Activated naive CD4-positive, alpha-beta T cell treated with anti-CD3 and anti-CD28 coated beads for 36 hours (primary cell): Measurements from ENCODE around the gene UBE2N. TPM values are rescaled to one million over a fixed set of nuclear protein-coding genes. Genes with fewer than 3 reads are reported as not detected.

Experiments used
- CTCF ChIA-PET: fragments of 350-600 bp; sonication (Branson Sonifier 250); formaldehyde crosslinking; loops from one replicate; lab custom pipeline; 2021; ENCODE audit warnings: antibody characterized with exemption; lab: Charles Lee
- DNase-seq: peaks from one replicate; pipeline ENCODE4 v3.0.0-alpha.2; 2020
- H3K27ac Mint-ChIP-seq: one replicate; pipeline ENCODE4 v1.8.0; 2021; ENCODE audit warnings: mild to moderate bottlenecking, mixed read lengths
- H3K27me3 Mint-ChIP-seq: one replicate; pipeline ENCODE4 v1.8.0; 2021; ENCODE audit warnings: low read depth, mixed read lengths
- H3K36me3 Mint-ChIP-seq: one replicate; pipeline ENCODE4 v1.8.0; 2021; ENCODE audit warnings: low read depth, mixed read lengths
- H3K4me1 Mint-ChIP-seq: one replicate; pipeline ENCODE4 v1.8.0; 2021; ENCODE audit warnings: low read depth, mixed read lengths
- H3K4me3 Mint-ChIP-seq: one replicate; pipeline ENCODE4 v1.8.0; 2021; ENCODE audit warnings: mild to moderate bottlenecking, moderate library complexity, mixed read lengths
- H3K9me3 Mint-ChIP-seq: one replicate; pipeline ENCODE4 v1.8.0; 2021; ENCODE audit warnings: mixed read lengths
- intact Hi-C: fragments of 100-400 bp; cut with micrococcal nuclease; formaldehyde crosslinking; loops from one replicate; pipeline ENCODE4 v1.15.1; 2023
- total RNA-seq, 2 experiments: library from RNA; stranded (reverse); gene quantifications; one replicate each; pipeline ENCODE4 v1.2.3, GENCODE V29; 2021

Gene UBE2N
- total RNA-seq, 2 experiments from 2014 or later: 143 TPM

DNA sequence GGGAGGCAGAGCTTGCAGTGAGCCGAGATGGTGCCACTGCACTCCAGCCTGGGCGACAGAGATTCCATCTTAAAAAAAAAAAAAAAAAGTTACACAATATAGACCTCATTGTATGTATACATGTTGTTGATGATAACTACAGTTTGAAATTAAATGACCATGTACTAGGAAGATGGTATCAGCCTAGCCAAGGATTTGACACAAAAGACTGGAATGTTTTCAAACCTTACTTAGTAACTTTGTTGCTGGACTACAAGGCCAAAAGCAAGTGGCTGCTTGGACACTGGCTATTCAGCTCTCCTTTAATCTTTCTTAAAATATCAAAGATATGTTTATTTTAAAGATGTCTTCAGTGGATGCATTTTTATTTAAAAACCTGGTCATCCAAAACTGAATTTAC is 82.9 kb downstream of the UBE2N start:
- Mint-ChIP-seq H3K36me3 (no peaks in the 10 kb centered on the region), H3K27ac (no peak overlapping the region), H3K4me1 (peaks cover 5% of the 10 kb centered on the region), H3K4me3 (no peak overlapping the region), H3K9me3 (no peaks in the 10 kb centered on the region), H3K27me3 (no peaks in the 10 kb centered on the region)
- CTCF ChIA-PET: no interaction called here
- DNase-seq: no peak
- intact Hi-C loops: no loop called here

DNA sequence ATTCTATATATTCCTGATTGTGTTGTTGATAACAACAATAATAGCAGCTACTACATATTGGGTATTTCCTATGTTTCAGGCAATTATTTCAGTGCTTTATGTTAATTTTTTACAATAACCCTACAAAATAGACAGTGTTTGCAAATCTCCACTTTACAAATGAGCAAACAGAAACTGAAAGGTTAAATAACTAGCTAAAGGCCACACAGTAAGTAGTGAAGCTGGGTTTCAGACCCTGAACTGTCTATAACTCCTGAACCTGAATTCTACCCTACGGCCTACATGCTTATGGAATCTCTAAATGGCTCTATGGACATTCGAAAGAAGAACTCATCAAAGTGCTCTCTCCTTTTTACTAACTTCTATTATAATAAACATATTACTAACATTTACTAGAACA is 83.7 kb downstream of the UBE2N start:
- Mint-ChIP-seq H3K27me3 (no peaks in the 10 kb centered on the region), H3K4me3 (no peak overlapping the region), H3K36me3 (no peaks in the 10 kb centered on the region), H3K27ac (no peak overlapping the region), H3K9me3 (no peaks in the 10 kb centered on the region), H3K4me1 (peaks cover under 1% of the 10 kb centered on the region)
- DNase-seq: no peak
- intact Hi-C loops: no loop called here
- CTCF ChIA-PET: interaction anchor here (1.2 to 1.5 kb wide), 2 partner anchors 39 to 61 kb away, joined by 3 read pairs; no protein-coding TSS in a partner anchor

DNA sequence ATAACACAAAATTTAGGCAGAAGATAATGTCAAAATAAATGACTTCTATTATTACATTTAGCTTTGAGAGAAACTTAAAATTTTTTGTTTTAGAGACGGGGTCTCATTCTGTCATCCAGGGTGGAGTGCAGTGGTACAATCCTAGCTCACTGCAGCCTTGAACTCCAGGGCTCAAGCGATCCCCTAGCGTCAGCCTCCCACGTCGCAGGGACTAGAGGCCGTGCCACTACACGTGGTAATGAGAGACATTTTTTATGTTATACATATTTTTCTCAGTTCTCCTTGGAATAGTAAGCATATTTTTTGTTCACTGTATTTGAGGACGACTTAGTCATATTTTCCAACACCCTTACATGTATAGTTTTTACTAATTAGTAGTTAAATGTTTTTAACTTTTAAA is 85.5 kb downstream of the UBE2N start:
- Mint-ChIP-seq H3K36me3 (no peaks in the 10 kb centered on the region), H3K4me1 (no peaks in the 10 kb centered on the region), H3K9me3 (no peaks in the 10 kb centered on the region), H3K27me3 (no peaks in the 10 kb centered on the region), H3K27ac (no peak overlapping the region), H3K4me3 (no peak overlapping the region)
- no peak for DNase-seq
- intact Hi-C loops: no loop called here
- CTCF ChIA-PET: interaction anchor here (0.8 kb wide), 1 partner anchor 27 kb away, joined by 4 read pairs; no protein-coding TSS in a partner anchor

Other genes starting within 250 kb of the UBE2N start
- 10 to 100 TPM; 52.2 to 53.1 TPM for gene NUDT4, start 64.0 kb downstream of the UBE2N start, total RNA-seq
- 10 to 100 TPM; 93.8 to 95.8 TPM for gene MRPL42, start 25.6 kb upstream of the UBE2N start, total RNA-seq
- 10 to 100 TPM; 15.9 to 17.5 TPM for gene SOCS2, start 130.7 kb upstream of the UBE2N start, total RNA-seq
- 10 to 100 TPM; 14.3 to 15.6 TPM for gene CRADD, start 235.4 kb upstream of the UBE2N start, total RNA-seq